ENCODE results near the gene ROBO1. TPM values are rescaled to one million over a fixed set of nuclear protein-coding genes. Genes with fewer than 3 reads are reported as not detected.
A peak's percentile ranks its signal among the peaks of the same experiment; 100 is the strongest.

The ROBO1 gene
- total RNA-seq, 1 experiment from 2014 or later, result 3.2 TPM

- peak; percentile 1 for DNase-seq (ENCODE audit: extremely low read depth, low read depth)
Measured at GRCh38 chr3:78951342-78951945, 816.4 kb downstream of the ROBO1 start.

GRCh38 chr3:78941587-78941986, 826.2 kb downstream of the ROBO1 start:
- DNase-seq (ENCODE audit: extremely low read depth, low read depth), result no peak

- DNase-seq (ENCODE audit: extremely low read depth, low read depth), result no peak
Measured at GRCh38 chr3:78940626-78941025, 827.2 kb downstream of the ROBO1 start.

- no peak for DNase-seq (ENCODE audit: extremely low read depth, low read depth)
Measured at GRCh38 chr3:78940128-78940527, 827.7 kb downstream of the ROBO1 start.

- no peak for DNase-seq (ENCODE audit: extremely low read depth, low read depth)
Measured at GRCh38 chr3:78937475-78937874, 830.3 kb downstream of the ROBO1 start.

GRCh38 chr3:78927759-78928158, 840.0 kb downstream of the ROBO1 start:
- no peak for DNase-seq (ENCODE audit: extremely low read depth, low read depth)

- DNase-seq (ENCODE audit: extremely low read depth, low read depth), result no peak
Measured at GRCh38 chr3:78926523-78926922, 841.3 kb downstream of the ROBO1 start.

GRCh38 chr3:78924711-78925110, 843.1 kb downstream of the ROBO1 start:
- DNase-seq (ENCODE audit: extremely low read depth, low read depth), result no peak

- DNase-seq (ENCODE audit: extremely low read depth, low read depth), result peak; percentile 18
Measured at GRCh38 chr3:78919021-78919755, 848.6 kb downstream of the ROBO1 start.

- no peak for DNase-seq (ENCODE audit: extremely low read depth, low read depth)
Measured at GRCh38 chr3:78918361-78919020, 849.3 kb downstream of the ROBO1 start.

- no peak for DNase-seq (ENCODE audit: extremely low read depth, low read depth)
Measured at GRCh38 chr3:78917536-78917935, 850.3 kb downstream of the ROBO1 start.

GRCh38 chr3:78913711-78914110, 854.1 kb downstream of the ROBO1 start:
- no peak for DNase-seq (ENCODE audit: extremely low read depth, low read depth)

GRCh38 chr3:78912687-78913086, 855.1 kb downstream of the ROBO1 start:
- DNase-seq (ENCODE audit: extremely low read depth, low read depth), result no peak

GRCh38 chr3:78912259-78912658, 855.5 kb downstream of the ROBO1 start:
- DNase-seq (ENCODE audit: extremely low read depth, low read depth), result no peak

GRCh38 chr3:78911394-78911793, 856.4 kb downstream of the ROBO1 start:
- no peak for DNase-seq (ENCODE audit: extremely low read depth, low read depth)

- DNase-seq (ENCODE audit: extremely low read depth, low read depth), result no peak
Measured at GRCh38 chr3:78908236-78908635, 859.6 kb downstream of the ROBO1 start.

- DNase-seq (ENCODE audit: extremely low read depth, low read depth), result no peak
Measured at GRCh38 chr3:78907367-78907766, 860.4 kb downstream of the ROBO1 start.

- DNase-seq (ENCODE audit: extremely low read depth, low read depth), result no peak
Measured at GRCh38 chr3:78906930-78907329, 860.9 kb downstream of the ROBO1 start.

GRCh38 chr3:78906245-78906644, 861.6 kb downstream of the ROBO1 start:
- DNase-seq (ENCODE audit: extremely low read depth, low read depth), result no peak

- no peak for DNase-seq (ENCODE audit: extremely low read depth, low read depth)
Measured at GRCh38 chr3:78905700-78906099, 862.1 kb downstream of the ROBO1 start.

- no peak for DNase-seq (ENCODE audit: extremely low read depth, low read depth)
Measured at GRCh38 chr3:78901544-78901943, 866.3 kb downstream of the ROBO1 start.

GRCh38 chr3:78900880-78901279, 866.9 kb downstream of the ROBO1 start:
- DNase-seq (ENCODE audit: extremely low read depth, low read depth), result no peak

All from NCI-H460 (cell line).